ENCODE data around the gene IL1RAPL2.

IL1RAPL2 gene

DNA sequence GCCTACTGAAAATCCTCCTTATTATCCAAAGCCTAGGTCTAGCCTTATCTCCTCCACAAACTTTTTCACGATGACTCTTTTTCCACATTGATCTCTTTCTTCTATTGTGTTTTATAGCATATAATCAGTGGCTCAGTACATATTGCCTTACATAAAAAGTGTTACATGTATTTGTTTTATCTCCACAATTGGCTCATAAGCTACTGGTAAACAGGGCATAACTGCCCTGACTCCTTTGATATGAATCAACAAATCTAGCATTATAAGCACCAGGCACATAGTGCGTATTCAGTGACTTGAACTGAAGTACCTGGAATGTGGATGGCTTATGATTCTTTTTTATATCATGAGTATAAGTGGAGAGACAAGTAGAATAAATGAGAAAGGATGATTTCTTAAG is 447.7 kb downstream of the IL1RAPL2 start:
- TF ChIP-seq, protein P1, sequence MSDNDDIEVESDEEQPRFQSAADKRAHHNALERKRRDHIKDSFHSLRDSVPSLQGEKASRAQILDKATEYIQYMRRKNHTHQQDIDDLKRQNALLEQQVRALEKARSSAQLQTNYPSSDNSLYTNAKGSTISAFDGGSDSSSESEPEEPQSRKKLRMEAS (IDR thresholded peaks at IDR 0.05), result no peak
- no peak for TF ChIP-seq RAD21 (IDR thresholded peaks at IDR 0.05; ENCODE audit: low read depth)
- TF ChIP-seq CREB1 (IDR thresholded peaks at IDR 0.05; ENCODE audit: low read depth), result no peak
- no peak for TF ChIP-seq EGR1 (IDR thresholded peaks at IDR 0.05)

DNA sequence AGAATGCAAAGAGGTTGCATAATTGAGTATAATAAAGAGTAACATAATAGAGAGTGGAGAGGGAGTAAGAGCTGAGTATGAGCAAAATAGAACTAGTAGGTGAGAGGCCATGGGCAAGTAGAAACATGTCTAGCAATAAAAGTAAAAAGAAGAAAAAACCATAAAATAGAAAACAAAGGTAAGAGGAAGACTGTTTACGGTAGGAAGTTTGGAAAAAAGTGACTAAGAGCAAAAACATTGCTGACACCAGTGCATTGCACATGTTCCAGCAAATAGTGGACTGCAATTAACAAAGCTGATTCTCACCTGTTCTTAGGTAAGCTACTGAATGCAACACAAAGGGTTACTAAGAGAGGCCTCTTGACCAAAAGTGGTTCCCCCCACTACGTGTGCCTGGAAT is 451.6 kb downstream of the IL1RAPL2 start:
- TF ChIP-seq EGR1 (IDR thresholded peaks at IDR 0.05), result no peak
- TF ChIP-seq FOXM1 (IDR thresholded peaks at IDR 0.05; ENCODE audit: borderline replicate concordance, low read depth), result no peak
- TF ChIP-seq YY1 (IDR thresholded peaks at IDR 0.05; ENCODE audit: low read depth), result no peak
- no peak for TF ChIP-seq NFIC (IDR thresholded peaks at IDR 0.05)
- TF ChIP-seq EP300 (IDR thresholded peaks at IDR 0.05; ENCODE audit: borderline replicate concordance), result no peak
- no peak for TF ChIP-seq TEAD4 (IDR thresholded peaks at IDR 0.05)
- TF ChIP-seq, protein P2, sequence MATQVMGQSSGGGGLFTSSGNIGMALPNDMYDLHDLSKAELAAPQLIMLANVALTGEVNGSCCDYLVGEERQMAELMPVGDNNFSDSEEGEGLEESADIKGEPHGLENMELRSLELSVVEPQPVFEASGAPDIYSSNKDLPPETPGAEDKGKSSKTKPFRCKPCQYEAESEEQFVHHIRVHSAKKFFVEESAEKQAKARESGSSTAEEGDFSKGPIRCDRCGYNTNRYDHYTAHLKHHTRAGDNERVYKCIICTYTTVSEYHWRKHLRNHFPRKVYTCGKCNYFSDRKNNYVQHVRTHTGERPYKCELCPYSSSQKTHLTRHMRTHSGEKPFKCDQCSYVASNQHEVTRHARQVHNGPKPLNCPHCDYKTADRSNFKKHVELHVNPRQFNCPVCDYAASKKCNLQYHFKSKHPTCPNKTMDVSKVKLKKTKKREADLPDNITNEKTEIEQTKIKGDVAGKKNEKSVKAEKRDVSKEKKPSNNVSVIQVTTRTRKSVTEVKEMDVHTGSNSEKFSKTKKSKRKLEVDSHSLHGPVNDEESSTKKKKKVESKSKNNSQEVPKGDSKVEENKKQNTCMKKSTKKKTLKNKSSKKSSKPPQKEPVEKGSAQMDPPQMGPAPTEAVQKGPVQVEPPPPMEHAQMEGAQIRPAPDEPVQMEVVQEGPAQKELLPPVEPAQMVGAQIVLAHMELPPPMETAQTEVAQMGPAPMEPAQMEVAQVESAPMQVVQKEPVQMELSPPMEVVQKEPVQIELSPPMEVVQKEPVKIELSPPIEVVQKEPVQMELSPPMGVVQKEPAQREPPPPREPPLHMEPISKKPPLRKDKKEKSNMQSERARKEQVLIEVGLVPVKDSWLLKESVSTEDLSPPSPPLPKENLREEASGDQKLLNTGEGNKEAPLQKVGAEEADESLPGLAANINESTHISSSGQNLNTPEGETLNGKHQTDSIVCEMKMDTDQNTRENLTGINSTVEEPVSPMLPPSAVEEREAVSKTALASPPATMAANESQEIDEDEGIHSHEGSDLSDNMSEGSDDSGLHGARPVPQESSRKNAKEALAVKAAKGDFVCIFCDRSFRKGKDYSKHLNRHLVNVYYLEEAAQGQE (IDR thresholded peaks at IDR 0.05; ENCODE audit: low read depth), result no peak
- TF ChIP-seq, protein P1 (IDR thresholded peaks at IDR 0.05), result no peak
- TF ChIP-seq, protein P3, sequence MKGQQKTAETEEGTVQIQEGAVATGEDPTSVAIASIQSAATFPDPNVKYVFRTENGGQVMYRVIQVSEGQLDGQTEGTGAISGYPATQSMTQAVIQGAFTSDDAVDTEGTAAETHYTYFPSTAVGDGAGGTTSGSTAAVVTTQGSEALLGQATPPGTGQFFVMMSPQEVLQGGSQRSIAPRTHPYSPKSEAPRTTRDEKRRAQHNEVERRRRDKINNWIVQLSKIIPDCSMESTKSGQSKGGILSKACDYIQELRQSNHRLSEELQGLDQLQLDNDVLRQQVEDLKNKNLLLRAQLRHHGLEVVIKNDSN (IDR thresholded peaks at IDR 0.05), result no peak
- TF ChIP-seq TCF12 (IDR thresholded peaks at IDR 0.05; ENCODE audit: low read depth), result no peak
- no peak for TF ChIP-seq RAD21 (IDR thresholded peaks at IDR 0.05; ENCODE audit: low read depth)
- no peak for TF ChIP-seq TAF1 (IDR thresholded peaks at IDR 0.05; ENCODE audit: low read depth)
- TF ChIP-seq CREB1 (IDR thresholded peaks at IDR 0.05; ENCODE audit: low read depth), result no peak
- no peak for TF ChIP-seq CEBPB (IDR thresholded peaks at IDR 0.05)
- TF ChIP-seq ZBTB7A (IDR thresholded peaks at IDR 0.05; ENCODE audit: low read depth), result no peak

DNA sequence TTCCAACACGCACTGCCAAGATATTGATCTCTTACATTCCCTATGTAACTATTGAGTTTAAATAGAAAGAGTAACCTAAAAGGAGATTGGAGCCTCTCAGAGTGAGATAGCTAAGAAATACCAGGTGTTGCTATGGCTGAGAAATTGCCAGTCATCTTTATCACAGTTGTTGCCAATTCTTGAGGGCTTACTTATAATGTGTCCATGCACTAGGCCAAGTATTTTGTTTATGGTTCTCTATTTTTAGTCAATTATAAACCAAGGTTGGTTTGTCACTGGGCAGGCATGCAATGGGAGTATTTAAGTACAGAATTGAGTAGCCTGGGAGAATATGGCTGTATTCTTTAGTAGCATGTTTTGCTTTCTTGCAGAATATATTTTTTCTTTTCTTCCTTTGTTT is 452.9 kb downstream of the IL1RAPL2 start:
- TF ChIP-seq, protein P3 (IDR thresholded peaks at IDR 0.05), result no peak

DNA sequence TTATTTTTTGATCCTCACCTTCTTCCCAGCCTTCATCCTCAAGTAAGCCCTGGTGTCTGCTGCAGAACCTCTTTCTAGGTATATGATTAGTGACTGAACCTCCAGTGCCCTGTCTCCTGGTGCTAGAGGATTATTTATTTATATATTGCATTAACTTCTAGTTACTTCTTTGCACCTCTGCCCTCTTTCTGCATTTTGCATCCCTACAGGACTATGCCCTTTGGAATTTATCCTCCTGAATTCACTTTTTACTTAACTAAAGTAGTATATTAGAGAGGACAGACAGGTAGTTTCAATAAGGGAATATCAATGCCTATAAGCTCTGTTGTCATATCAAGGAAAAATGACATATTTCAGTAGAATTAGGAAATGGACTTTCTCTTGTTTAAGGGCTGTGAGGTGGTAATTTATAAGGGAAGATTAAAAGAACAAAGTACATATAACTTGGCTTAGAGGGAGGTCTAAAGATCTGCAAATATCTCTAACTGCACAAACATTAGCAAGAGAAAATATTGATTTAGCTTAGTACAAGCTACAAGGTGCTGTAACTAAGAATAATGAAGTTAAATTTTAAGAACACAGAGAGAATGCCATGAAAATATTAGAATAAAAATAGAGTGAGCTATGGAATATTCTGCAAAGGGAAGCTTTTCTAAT is 472.8 kb downstream of the IL1RAPL2 start:
- TF ChIP-seq RAD21 (IDR thresholded peaks at IDR 0.05; ENCODE audit: low read depth), result no peak
- TF ChIP-seq, protein P2 (IDR thresholded peaks at IDR 0.05; ENCODE audit: low read depth), result no peak

DNA sequence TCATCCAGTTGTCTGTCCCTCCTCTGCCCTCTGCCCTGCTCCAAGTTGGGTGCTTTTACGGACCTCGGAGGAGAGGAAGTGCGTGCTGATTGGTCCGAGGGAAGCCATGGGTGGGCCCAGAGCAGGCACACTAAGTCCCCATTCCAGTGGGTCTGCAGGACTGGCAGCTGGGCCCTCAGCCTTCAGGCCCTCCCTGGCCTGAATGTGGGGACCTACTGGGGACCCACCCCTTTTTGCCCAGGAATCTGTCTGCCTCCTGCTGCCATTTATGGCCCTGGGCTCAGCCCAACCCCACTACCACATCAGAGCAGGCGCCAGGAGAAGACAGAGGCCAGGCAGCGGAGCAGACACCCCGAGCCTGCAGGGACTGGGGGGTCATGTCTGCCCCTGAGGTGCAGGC is 484.9 kb downstream of the IL1RAPL2 start:
- TF ChIP-seq RAD21 (IDR thresholded peaks at IDR 0.05; ENCODE audit: low read depth) (no peak), EP300 (IDR thresholded peaks at IDR 0.05; ENCODE audit: borderline replicate concordance) (no peak), TEAD4 (IDR thresholded peaks at IDR 0.05) (no peak), CEBPB (IDR thresholded peaks at IDR 0.05) (no peak), CREB1 (IDR thresholded peaks at IDR 0.05; ENCODE audit: low read depth) (no peak), FOXM1 (IDR thresholded peaks at IDR 0.05; ENCODE audit: borderline replicate concordance, low read depth) (no peak), TCF12 (IDR thresholded peaks at IDR 0.05; ENCODE audit: low read depth) (no peak), ZBTB7A (IDR thresholded peaks at IDR 0.05; ENCODE audit: low read depth) (no peak), NFIC (IDR thresholded peaks at IDR 0.05) (no peak), EGR1 (IDR thresholded peaks at IDR 0.05) (no peak), TAF1 (IDR thresholded peaks at IDR 0.05; ENCODE audit: low read depth) (no peak)
- TF ChIP-seq, protein P3 (IDR thresholded peaks at IDR 0.05), result no peak
- TF ChIP-seq, protein P1 (IDR thresholded peaks at IDR 0.05), result no peak

DNA sequence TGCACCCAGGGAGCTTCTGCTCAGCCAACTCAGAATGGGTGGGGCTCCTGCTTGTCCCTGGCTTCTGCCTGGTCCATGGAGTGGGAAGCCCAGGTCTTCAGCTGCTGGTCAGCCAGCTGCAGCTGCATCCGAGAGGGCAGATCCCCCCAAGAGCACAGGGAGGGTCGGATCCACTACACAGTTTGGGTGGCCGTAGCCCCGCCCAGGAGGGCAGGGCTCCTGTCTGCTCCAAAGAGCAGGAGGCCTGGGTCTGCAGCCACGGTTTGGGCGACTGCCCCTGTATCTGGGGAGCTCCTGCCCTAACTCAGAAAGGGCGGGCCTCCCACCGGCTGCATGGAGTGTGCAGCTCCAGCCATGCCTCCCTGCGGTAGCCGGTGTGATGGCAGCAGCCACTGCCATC is 485.4 kb downstream of the IL1RAPL2 start:
- no peak for TF ChIP-seq CEBPB (IDR thresholded peaks at IDR 0.05)
- TF ChIP-seq FOXM1 (IDR thresholded peaks at IDR 0.05; ENCODE audit: borderline replicate concordance, low read depth), result no peak
- TF ChIP-seq YY1 (IDR thresholded peaks at IDR 0.05; ENCODE audit: low read depth), result no peak
- no peak for TF ChIP-seq NFIC (IDR thresholded peaks at IDR 0.05)
- TF ChIP-seq, protein P1 (IDR thresholded peaks at IDR 0.05), result no peak
- TF ChIP-seq TCF12 (IDR thresholded peaks at IDR 0.05; ENCODE audit: low read depth), result no peak
- no peak for TF ChIP-seq ZBTB7A (IDR thresholded peaks at IDR 0.05; ENCODE audit: low read depth)
- TF ChIP-seq EP300 (IDR thresholded peaks at IDR 0.05; ENCODE audit: borderline replicate concordance), result no peak
- TF ChIP-seq TAF1 (IDR thresholded peaks at IDR 0.05; ENCODE audit: low read depth), result no peak
- no peak for TF ChIP-seq RAD21 (IDR thresholded peaks at IDR 0.05; ENCODE audit: low read depth)
- TF ChIP-seq CREB1 (IDR thresholded peaks at IDR 0.05; ENCODE audit: low read depth), result no peak
- TF ChIP-seq, protein P3 (IDR thresholded peaks at IDR 0.05), result no peak
- TF ChIP-seq EGR1 (IDR thresholded peaks at IDR 0.05), result no peak
- TF ChIP-seq, protein P2 (IDR thresholded peaks at IDR 0.05; ENCODE audit: low read depth), result no peak
- no peak for TF ChIP-seq TEAD4 (IDR thresholded peaks at IDR 0.05)
